ENCODE data around the gene ENDOD1.
"Not testable (repeated sequence)": the region's sequence is repeated elsewhere in the genome, so short reads cannot be mapped to it uniquely, and the experiment has no call there.

ENDOD1 gene

DNA sequence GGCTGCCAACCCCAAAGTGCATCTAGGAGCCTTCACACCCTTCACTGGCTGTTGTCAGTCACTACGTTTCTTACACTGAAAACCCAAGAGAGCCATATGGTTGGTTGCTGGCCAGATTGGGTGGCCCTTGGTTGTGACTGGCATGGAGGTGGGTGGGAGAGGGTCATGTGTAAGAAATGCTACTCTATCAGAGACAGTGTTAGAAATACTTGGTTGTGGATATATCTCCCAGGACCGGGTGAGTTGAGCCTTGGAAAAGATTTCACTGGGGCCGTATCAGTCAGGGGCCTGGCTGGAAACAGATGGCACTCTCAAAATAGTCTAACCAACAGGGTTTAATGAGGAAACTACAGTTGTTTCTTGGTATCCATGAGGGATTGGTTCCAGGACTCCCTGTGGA lies 15.2 kb downstream of the ENDOD1 start:
- no peak for FAIRE-seq

DNA sequence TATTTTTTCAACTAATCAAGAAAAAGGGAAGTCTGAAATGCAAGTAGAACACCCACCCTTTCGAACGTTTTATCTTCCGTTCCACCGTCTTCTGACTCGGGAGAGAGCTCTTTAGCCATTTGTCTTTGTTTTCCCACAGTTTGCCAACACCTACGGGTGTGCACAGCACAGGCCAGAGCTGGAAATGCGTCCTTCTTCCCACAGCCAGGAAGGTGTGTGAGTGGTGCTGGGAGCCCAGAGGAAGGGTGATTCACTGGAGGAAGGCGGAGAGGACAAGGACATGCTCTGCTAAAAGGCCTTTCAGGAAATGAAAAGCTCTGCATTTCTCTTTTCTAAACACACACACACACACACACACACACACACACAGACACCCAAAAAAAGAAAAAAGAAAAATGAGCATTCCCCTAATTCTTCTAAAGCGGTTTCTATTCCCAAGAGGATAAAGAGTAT lies 18.5 kb downstream of the ENDOD1 start:
- FAIRE-seq: no peak

- no peak for FAIRE-seq
These were observed 19.3 kb downstream of the ENDOD1 start for GRCh38 chr11:95108671-95109551.

GRCh38 chr11:95111471-95111870 lies 21.8 kb downstream of the ENDOD1 start:
- not testable (repeated sequence) for FAIRE-seq

DNA sequence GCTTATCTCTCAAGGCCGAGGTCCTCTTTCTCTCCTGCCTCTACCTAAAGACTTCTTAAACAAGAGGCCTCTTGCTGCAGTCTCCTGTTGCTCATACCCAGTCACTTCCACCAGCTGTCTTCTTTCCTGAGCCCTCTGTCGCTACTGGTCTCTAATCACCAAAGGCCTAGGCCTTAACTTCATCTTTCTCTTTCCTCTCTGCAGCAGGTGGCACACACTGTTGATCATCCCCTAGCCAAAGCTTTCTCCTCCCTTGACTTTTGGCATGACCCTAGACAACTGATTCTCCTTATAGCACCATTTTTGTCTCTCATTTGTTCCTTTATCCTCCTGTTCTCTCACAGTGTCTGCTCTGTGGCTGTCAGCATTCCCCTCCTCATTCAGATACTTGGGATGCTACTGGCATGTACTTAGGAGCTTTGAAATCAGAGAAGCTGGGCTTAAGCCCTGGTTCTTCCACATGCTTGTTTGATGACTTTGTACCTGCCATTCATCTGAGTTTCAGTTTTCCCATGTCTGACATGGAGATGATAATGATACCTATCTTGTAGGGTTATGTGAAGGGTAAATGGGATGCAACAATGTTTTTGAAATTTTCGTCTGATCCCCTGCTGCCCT lies 22.4 kb downstream of the ENDOD1 start:
- no peak for FAIRE-seq

DNA sequence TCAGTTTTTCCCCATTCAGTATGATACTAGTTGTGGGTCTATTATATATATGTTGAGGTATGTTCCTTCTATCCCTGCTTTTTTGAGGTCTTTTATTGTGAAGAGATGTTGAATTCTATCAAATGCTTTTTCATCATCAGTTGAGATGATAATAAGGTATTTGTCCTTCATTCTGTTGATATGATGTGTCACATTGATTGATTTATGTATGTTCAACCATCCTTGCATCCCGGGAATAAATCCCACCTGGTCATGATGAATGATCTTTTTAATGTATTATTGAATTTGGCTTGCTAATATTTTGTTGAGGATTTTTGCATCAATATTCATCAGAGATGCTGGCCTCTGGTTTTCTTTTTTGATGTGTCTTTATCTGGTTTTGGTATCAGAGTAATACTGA lies 26.0 kb downstream of the ENDOD1 start:
- FAIRE-seq: no peak

DNA sequence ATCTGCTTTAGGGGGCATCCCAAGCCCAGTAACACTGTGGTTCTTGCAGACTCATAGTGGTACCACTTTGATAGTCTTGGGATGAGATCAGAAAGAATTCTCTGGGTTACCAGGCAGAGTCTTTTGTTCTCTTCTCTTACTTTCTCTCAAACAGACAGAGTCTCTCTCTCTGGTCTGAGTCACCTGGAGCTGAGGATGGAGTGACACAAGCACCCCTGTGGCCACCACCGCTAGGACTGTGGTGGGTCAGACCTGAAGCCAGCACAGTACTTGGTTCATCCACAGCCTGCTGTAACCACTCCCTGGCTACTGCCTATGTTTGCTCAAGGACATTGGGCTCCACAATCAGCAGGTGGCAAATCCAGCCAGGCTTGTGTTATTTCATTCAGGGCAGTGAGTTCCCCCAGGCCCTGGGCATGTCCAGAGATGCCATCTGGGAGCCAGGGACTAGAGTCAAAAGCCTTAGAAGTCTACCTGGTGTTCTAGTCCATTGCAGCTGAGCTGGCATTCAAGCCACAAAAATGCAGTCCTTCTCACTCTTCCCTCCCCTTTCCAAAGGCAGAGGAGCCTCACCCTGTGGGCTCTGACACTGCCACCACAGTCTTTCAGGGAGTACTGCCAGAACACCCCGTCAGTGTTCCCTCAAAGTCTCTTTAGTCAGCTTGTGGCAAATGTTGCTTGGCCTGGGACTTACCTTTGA lies 29.9 kb downstream of the ENDOD1 start:
- FAIRE-seq: no peak

- no peak for FAIRE-seq
These were observed 32.1 kb downstream of the ENDOD1 start for GRCh38 chr11:95121698-95122097.

- FAIRE-seq: no peak
These were observed 33.9 kb downstream of the ENDOD1 start for GRCh38 chr11:95123556-95123955.

- FAIRE-seq: no peak
These were observed 39.0 kb downstream of the ENDOD1 start for GRCh38 chr11:95128602-95129001.

- FAIRE-seq: no peak
These were observed 43.3 kb downstream of the ENDOD1 start for GRCh38 chr11:95132956-95133355.

GRCh38 chr11:95134491-95134890 lies 44.8 kb downstream of the ENDOD1 start:
- FAIRE-seq: no peak

DNA sequence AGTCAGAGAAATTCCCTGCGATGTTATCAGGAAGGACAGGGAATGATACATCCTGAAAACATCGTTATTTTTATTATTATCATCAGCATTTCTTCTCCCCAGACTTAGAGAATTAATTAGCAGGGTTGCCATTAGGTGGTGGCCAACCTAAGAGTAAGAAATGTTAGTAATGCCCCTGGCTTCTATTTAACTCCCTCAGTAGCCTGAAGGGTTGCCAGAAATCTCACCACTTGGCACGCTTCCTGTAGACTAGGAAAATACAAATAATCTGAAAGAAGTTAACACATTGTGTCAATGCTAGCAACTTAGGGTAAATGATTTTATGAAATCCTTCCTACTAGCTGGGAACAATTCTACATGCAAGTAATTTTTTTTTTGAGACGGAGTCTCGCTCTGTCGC lies 45.5 kb downstream of the ENDOD1 start:
- FAIRE-seq: no peak

GRCh38 chr11:95135880-95136279 lies 46.2 kb downstream of the ENDOD1 start:
- FAIRE-seq: no peak

DNA sequence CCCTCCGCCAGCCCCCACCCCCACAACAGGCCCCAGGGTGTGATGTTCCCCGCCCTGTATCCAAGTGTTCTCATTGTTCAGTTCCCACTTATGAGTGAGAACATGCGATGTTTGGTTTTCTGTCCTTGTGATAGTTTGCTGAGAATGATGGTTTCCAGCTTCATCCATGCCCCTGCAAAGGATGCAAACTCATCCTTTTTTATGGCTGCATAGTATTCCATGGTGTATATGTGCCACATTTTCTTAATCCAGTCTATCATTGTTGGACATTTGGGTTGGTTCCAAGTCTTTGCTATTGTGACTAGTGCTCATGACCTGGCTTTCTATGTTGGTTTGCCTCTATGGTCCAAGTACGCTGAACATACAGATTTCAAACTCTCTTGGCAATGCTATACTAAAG lies 47.1 kb downstream of the ENDOD1 start:
- FAIRE-seq: not testable (repeated sequence)

DNA sequence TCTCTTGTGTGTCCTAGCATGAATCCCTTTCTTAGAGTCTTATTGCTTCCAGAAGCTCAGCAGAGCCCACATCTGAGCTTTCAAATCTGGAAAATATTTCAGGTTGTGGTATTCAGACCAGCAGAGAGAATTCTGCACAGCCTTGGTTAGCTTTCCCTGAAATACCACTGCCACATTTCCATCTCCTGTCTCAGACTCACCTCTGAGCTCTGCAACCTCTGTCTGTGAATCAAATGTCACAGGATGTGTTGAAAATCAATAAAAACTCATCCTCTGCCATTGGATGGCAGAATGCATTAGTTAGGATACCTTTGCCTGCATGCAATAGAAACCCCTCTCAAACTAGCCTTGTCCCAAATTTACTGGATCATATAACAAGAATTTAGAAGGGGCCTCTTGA lies 47.7 kb downstream of the ENDOD1 start:
- no peak for FAIRE-seq

GRCh38 chr11:95138448-95138847 lies 48.8 kb downstream of the ENDOD1 start:
- FAIRE-seq: no peak

DNA sequence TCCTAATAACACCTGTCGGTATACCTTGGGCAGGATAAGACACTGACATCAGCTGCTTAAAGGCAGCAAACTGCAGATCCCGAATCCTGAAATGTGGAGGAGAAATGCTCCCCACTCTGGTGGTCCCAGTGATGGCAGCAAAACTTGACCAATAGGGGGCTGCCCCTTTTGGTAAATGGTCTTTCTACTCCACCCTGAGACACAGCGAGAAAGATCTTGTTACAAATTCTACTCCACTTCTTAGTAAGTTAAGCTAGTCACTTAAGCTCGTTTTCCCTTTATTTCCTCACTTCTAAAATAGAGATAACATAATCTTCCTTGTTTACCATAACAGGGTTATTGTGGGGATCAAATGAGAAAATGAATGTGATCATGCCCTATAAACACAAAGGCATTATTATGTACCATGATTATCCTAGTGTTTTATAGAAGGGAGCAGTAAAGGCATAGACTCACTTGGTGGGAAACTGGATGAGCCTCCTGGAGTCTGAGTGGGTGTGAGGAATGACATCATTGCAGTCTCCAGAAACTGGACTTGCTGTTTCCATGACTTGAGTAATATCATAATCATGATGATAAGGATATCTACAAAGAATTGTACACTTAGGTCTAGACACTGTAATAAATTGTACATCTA lies 50.9 kb downstream of the ENDOD1 start:
- FAIRE-seq: no peak

GRCh38 chr11:95142431-95142830 lies 52.8 kb downstream of the ENDOD1 start:
- FAIRE-seq: no peak

DNA sequence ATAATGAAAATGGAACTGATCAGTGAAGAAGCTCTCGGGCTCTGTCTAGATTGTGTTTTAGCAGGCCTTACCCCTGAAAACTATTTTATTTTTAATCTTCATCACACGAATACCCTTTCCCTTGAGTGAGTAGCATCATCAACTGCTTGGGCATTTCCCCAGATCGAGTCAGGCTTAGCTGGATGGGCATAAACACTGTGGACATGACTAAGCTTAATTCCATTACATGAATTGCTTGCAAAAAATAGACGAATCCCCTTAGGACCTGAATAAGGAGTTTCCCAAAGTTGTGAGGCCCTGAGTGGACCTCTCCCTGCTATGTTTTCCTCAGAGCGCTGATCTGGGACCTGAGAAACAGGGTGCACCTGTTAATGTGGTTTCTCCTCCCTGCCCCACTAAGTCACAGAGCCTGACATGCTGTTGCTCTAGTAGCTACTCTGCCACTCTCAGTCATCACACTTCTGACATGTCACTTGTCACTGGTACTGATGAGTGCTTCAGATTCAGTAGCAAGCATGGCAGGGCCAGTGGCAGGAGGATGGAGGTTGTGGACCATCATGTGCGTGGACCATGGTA lies 53.5 kb downstream of the ENDOD1 start:
- no peak for FAIRE-seq

- no peak for FAIRE-seq
These were observed 54.9 kb downstream of the ENDOD1 start for GRCh38 chr11:95144313-95145235.

Measured in A204.1 (cell line).